ENCODE measurements around the gene CLASP1. TPM values are rescaled to one million over a fixed set of nuclear protein-coding genes. Genes with fewer than 3 reads are reported as not detected.
"Not testable (repeated sequence)": the region's sequence is repeated elsewhere in the genome, so short reads cannot be mapped to it uniquely, and the experiment has no call there.

CLASP1 gene
- total and polyA plus RNA-seq, 2 of the 8 experiments (the other 6 are each of a cell fraction or from before 2014, with no cell fraction given), result 7.3 to 53.9 TPM

DNA sequence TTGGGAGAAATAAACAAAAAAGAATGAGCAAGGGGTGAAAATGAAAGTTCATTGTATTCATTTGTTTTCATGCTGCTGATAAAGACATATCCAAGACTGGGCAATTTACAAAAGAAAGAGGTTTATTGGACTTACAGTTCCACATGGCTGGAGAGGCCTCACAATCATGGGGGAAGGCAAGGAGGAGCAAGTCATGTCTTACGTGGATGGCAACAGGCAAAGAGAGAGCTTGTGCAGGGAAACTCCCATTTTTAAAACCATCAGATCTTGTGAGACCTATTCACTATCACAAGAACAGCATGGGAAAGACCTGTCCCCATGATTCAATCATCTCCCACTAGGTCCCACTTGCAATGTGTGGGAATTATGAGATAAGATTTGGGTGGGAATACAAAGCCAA is 85.5 kb downstream of the CLASP1 start:
- not testable (repeated sequence) for H2BK15ac ChIP-seq (ENCODE audit: low read length); H4K91ac ChIP-seq (replicated peaks; ENCODE audit: insufficient read length, low read length); H2AFZ ChIP-seq (ENCODE audit: low read length); H3K23ac ChIP-seq (ENCODE audit: insufficient read length); H3K4ac ChIP-seq (replicated peaks; ENCODE audit: insufficient read length, low read depth, low read length); H2BK20ac ChIP-seq (ENCODE audit: low read length); H3K56ac ChIP-seq (replicated peaks; ENCODE audit: insufficient read length, low read depth, low read length); H4K5ac ChIP-seq (ENCODE audit: insufficient read length, low read depth, low read length); H2BK5ac ChIP-seq (ENCODE audit: low read depth, low read length); FAIRE-seq; H2BK120ac ChIP-seq (replicated peaks; ENCODE audit: low read depth, low read length); DNase-seq (ENCODE audit: low read depth in 1 of 2, low spot score in 2 of 2); H3K4me3 ChIP-seq (ENCODE audit: extremely low read depth in 1 of 4, insufficient read depth in 2 of 4, low read depth in 3 of 4, low read length in 4 of 4); H3K23me2 ChIP-seq (ENCODE audit: low read depth, low read length); H3K27ac ChIP-seq (ENCODE audit: low read depth, low read length); H3K27me3 ChIP-seq (replicated peaks in 1 of 4; ENCODE audit: control insufficient read depth in 3 of 4, extremely low read depth in 1 of 4, insufficient read depth in 3 of 4, low read length in 3 of 4); H4K20me1 ChIP-seq (replicated peaks in 1 of 2; ENCODE audit: control insufficient read depth in 1 of 2, insufficient read depth in 2 of 2, low read length in 2 of 2); H2BK12ac ChIP-seq (ENCODE audit: low read depth, low read length); H3K4me1 ChIP-seq (replicated peaks in 1 of 4; ENCODE audit: control insufficient read depth in 3 of 4, insufficient read depth in 4 of 4, low read length in 3 of 4); H3K9ac ChIP-seq (replicated peaks in 1 of 4; ENCODE audit: extremely low read depth in 1 of 4, low read depth in 3 of 4, low read length in 3 of 4); H3K18ac ChIP-seq (ENCODE audit: extremely low read depth, low read length); H2AK5ac ChIP-seq (ENCODE audit: low read depth, low read length); H4K8ac ChIP-seq (ENCODE audit: extremely low read depth, insufficient read depth, low read length); H3K14ac ChIP-seq (ENCODE audit: insufficient read length); H3K9me3 ChIP-seq (ENCODE audit: insufficient read depth in 2 of 2, low read depth in 1 of 2, low read length in 1 of 2); H3K36me3 ChIP-seq (ENCODE audit: control insufficient read depth in 2 of 4, insufficient read depth in 4 of 4, low read length in 3 of 4); H3K4me2 ChIP-seq (ENCODE audit: insufficient read depth in 1 of 2, low read depth in 2 of 2, low read length in 2 of 2)
- H3K79me1 ChIP-seq (ENCODE audit: low read depth, low read length), result peaks cover 17% of the 10 kb centered on the region; the same call in 1 of the 2 replicates
- ChIA-PET POLR2A (ENCODE audit: partially characterized antibody) (interaction anchor here (1.0 kb wide), 1 partner anchor 44 kb away, joined by 3 read pairs; no protein-coding TSS in a partner anchor), CTCF (ENCODE audit: partially characterized antibody) (interaction anchor here (0.6 to 1.3 kb wide), 3 partner anchors 16 to 59 kb away, joined by 3 to 4 read pairs (median 3); partner anchors contain the start of gene RNU4ATAC)
- H3K79me2 ChIP-seq (ENCODE audit: control insufficient read depth in 1 of 2, insufficient read depth in 2 of 2, low read length in 2 of 2), result peaks cover 7 to 73% of the 10 kb centered on the region in 2 experiments; a peak in 3 of 4 replicates
- WGBS, 2 experiments (ENCODE audit: extremely low coverage in 1 of 2, insufficient coverage in 1 of 2, insufficient read length in 1 of 2, insufficient replicate concordance in 2 of 2, low coverage in 1 of 2, low lambda C conversion rate in 2 of 2, missing lambda C conversion rate in 1 of 2), result 89% methylated on average over 1 of the region's 1 CpG; no CpG with 5 or more reads in 1 of the 2 experiments

All from H1 (cell line).